Measurements from ENCODE around the gene PPM1G.
A peak's percentile ranks its signal among the peaks of the same experiment; 100 is the strongest.

The PPM1G gene

DNA sequence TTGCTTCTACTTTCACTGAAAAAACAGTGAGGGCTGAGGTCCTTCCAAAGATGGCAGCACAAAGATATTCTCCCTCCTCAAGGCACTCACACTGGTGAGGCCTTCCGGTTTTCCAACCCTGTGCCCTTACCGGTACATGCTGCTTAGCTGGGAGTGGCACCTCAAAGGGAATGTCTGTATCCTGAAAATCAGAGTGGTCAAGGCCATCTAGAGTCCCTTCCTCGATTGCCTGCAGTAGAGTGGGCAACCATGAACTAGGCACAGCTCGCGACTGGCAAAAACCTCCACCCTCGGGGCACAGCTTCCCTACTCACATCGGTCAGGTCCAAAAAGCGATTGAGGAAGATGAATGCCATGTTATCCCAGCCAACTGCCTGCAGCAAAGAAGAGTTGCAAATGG is 36.2 kb upstream of the PPM1G start:
- Histone ChIP-seq H3K27ac (ENCODE audit: low read depth, low read length) (no peak overlapping the region), H3K56ac (ENCODE audit: low read length) (no peak overlapping the region), H3K36me3 (ENCODE audit: control insufficient read depth, insufficient read depth, low read length) (peaks cover 5% of the 10 kb centered on the region), H3K4me3 (ENCODE audit: low read length) (no peak overlapping the region), H3K27me3 (ENCODE audit: insufficient read depth, low read length, poor library complexity) (no peaks in the 10 kb centered on the region), H3K23ac (ENCODE audit: low read length) (no peak overlapping the region), H3K4me1 (ENCODE audit: control insufficient read depth, low read depth, low read length) (peaks cover 3% of the 10 kb centered on the region), H2BK5ac (ENCODE audit: low read length) (no peak overlapping the region), H4K5ac (ENCODE audit: low read length) (no peak overlapping the region), H2AK5ac (ENCODE audit: low read length) (no peak overlapping the region), H3K4ac (ENCODE audit: low read depth, low read length) (no peak overlapping the region), H3K9ac (ENCODE audit: low read length) (no peak overlapping the region), H3K79me1 (ENCODE audit: low read length) (no peaks in the 10 kb centered on the region), H3K79me2 (ENCODE audit: control insufficient read depth, insufficient read depth, low read length) (no peaks in the 10 kb centered on the region), H2BK15ac (replicated peaks; ENCODE audit: low read depth) (no peak overlapping the region), H4K8ac (ENCODE audit: low read depth, low read length) (no peak overlapping the region), H2BK120ac (ENCODE audit: low read depth, low read length) (no peak overlapping the region), H3K18ac (ENCODE audit: low read length) (no peak overlapping the region), H3K4me2 (ENCODE audit: low read length) (no peak overlapping the region)
- no peak for DNase-seq
- no CpG with 5 or more reads among the region's 8 CpGs for whole genome bisulfite sequencing (ENCODE audit: extremely low coverage, insufficient coverage, low lambda C conversion rate)

DNA sequence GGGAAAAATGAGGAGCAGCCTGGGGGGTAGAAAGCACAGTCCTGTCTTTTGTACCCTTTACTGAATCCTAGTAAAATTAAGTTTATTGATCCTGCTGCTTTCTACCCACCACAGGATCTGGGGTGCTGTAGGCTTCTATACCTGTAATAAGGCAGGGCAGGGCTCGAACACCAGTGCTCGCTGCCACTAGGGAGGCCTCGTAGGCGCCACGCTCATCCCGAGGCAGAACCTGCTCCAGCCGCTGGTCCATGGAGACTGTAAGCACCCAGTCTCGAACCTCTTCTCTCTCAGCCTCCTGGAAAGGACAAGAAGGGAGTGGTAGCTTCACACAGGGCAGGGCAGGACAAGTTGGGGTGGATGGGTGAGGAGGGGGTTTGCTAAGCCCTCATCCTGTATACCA is 35.8 kb upstream of the PPM1G start:
- Histone ChIP-seq H3K4me3 (ENCODE audit: low read length) (no peak overlapping the region), H3K36me3 (ENCODE audit: control insufficient read depth, insufficient read depth, low read length) (peaks cover 7% of the 10 kb centered on the region), H3K79me2 (ENCODE audit: control insufficient read depth, insufficient read depth, low read length) (no peaks in the 10 kb centered on the region), H3K4ac (ENCODE audit: low read depth, low read length) (no peak overlapping the region), H3K9ac (ENCODE audit: low read length) (no peak overlapping the region), H4K5ac (ENCODE audit: low read length) (no peak overlapping the region), H4K8ac (ENCODE audit: low read depth, low read length) (no peak overlapping the region), H3K4me1 (ENCODE audit: control insufficient read depth, low read depth, low read length) (peaks cover 3% of the 10 kb centered on the region), H2BK120ac (ENCODE audit: low read depth, low read length) (no peak overlapping the region), H2AK5ac (ENCODE audit: low read length) (no peak overlapping the region), H2BK15ac (replicated peaks; ENCODE audit: low read depth) (no peak overlapping the region), H3K27ac (ENCODE audit: low read depth, low read length) (no peak overlapping the region), H3K79me1 (ENCODE audit: low read length) (no peaks in the 10 kb centered on the region), H3K23ac (ENCODE audit: low read length) (no peak overlapping the region), H3K56ac (ENCODE audit: low read length) (no peak overlapping the region), H2BK5ac (ENCODE audit: low read length) (no peak overlapping the region), H3K4me2 (ENCODE audit: low read length) (no peak overlapping the region), H3K27me3 (ENCODE audit: insufficient read depth, low read length, poor library complexity) (no peaks in the 10 kb centered on the region), H3K18ac (ENCODE audit: low read length) (no peak overlapping the region)
- DNase-seq, result no peak
- no CpG with 5 or more reads among the region's 8 CpGs for WGBS (ENCODE audit: extremely low coverage, insufficient coverage, low lambda C conversion rate)

DNA sequence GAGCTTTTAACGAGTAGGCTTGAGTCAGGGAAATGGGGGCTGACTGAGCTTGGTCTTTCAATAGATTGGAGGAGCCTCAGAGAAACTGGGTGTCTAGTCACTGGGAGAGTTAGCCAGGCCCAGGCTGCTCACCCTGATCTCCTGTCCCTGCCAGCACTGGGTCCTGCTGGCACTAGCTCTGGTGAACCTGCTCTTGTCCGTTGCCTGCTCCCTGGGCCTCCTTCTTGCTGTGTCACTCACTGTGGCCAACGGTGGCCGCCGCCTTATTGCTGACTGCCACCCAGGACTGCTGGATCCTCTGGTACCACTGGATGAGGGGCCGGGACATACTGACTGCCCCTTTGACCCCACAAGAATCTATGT is 33.5 kb upstream of the PPM1G start:
- Histone ChIP-seq H3K79me2 (ENCODE audit: control insufficient read depth, insufficient read depth, low read length) (no peaks in the 10 kb centered on the region), H3K18ac (ENCODE audit: low read length) (peak overlapping the region; percentile 7), H4K8ac (ENCODE audit: low read depth, low read length) (no peak overlapping the region), H3K79me1 (ENCODE audit: low read length) (no peaks in the 10 kb centered on the region), H3K23ac (ENCODE audit: low read length) (peak overlapping the region; percentile 56), H3K4me2 (ENCODE audit: low read length) (peak overlapping the region; percentile 81), H3K36me3 (ENCODE audit: control insufficient read depth, insufficient read depth, low read length) (peaks cover 9% of the 10 kb centered on the region), H3K4ac (ENCODE audit: low read depth, low read length) (peak overlapping the region; percentile 74), H3K27ac (ENCODE audit: low read depth, low read length) (no peak overlapping the region), H3K4me1 (ENCODE audit: control insufficient read depth, low read depth, low read length) (peaks cover 3% of the 10 kb centered on the region), H3K9ac (ENCODE audit: low read length) (peak overlapping the region; percentile 85), H3K56ac (ENCODE audit: low read length) (peak overlapping the region; percentile 95), H2BK5ac (ENCODE audit: low read length) (no peak overlapping the region), H2AK5ac (ENCODE audit: low read length) (no peak overlapping the region), H4K5ac (ENCODE audit: low read length) (no peak overlapping the region), H2BK120ac (ENCODE audit: low read depth, low read length) (no peak overlapping the region), H3K4me3 (ENCODE audit: low read length) (peak overlapping the region; percentile 53), H3K27me3 (ENCODE audit: insufficient read depth, low read length, poor library complexity) (no peaks in the 10 kb centered on the region), H2BK15ac (replicated peaks; ENCODE audit: low read depth) (no peak overlapping the region)
- DNase-seq, result no peak
- WGBS (ENCODE audit: extremely low coverage, insufficient coverage, low lambda C conversion rate), result no CpG with 5 or more reads among the region's 6 CpGs

DNA sequence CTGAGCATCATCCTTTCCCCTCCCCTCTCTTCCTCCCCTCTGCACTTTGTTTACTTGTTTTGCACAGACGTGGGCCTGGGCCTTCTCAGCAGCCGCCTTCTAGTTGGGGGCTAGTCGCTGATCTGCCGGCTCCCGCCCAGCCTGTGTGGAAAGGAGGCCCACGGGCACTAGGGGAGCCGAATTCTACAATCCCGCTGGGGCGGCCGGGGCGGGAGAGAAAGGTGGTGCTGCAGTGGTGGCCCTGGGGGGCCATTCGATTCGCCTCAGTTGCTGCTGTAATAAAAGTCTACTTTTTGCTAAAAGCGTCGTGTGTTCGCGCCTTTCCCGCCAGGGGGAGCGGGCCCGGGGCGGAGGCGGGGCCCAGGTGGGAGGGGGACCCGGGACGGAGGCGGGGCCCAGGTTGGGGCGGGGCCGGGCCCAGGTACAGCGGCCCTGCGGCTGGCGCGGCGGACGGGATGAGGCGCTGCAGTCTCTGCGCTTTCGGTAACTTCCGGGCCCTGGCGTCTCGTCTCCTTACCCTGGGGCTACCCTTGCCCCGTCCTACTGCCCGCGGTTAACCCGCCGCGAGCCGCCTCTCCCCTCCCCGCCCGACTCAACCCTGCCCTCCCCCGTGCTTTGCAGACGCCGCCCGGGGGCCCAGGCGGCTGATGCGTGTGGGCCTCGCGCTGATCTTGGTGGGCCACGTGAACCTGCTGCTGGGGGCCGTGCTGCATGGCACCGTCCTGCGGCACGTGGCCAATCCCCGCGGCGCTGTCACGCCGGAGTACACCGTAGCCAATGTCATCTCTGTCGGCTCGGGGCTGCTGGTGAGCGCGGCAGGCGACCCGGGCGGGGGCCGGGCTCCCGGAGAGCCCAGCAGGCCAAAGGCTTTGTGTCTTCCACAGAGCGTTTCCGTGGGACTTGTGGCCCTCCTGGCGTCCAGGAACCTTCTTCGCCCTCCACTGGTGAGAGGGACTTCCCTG is 32.8 kb upstream of the PPM1G start, which contains the start of gene KRTCAP3:
Gene KRTCAP3 (plus strand): TSS at position 424 of the 962 bp plus-strand sequence. CDS start 32 bp downstream, at position 456.
- Histone ChIP-seq H4K5ac (ENCODE audit: low read length) (no peak within 1 kb of the TSS), H3K4ac (ENCODE audit: low read depth, low read length) (peak within 1 kb of the TSS; percentile 74), H3K27ac (ENCODE audit: low read depth, low read length) (no peak within 1 kb of the TSS), H3K4me3 (ENCODE audit: low read length) (peak within 1 kb of the TSS; percentile 53), H3K36me3 (ENCODE audit: control insufficient read depth, insufficient read depth, low read length) (peaks cover 9% of the 10 kb centered on the region), H3K23ac (ENCODE audit: low read length) (peak within 1 kb of the TSS; percentile 56), H3K79me2 (ENCODE audit: control insufficient read depth, insufficient read depth, low read length) (no peaks in the 10 kb centered on the region), H4K8ac (ENCODE audit: low read depth, low read length) (no peak within 1 kb of the TSS), H3K18ac (ENCODE audit: low read length) (peak within 1 kb of the TSS; percentile 7), H3K4me2 (ENCODE audit: low read length) (peak within 1 kb of the TSS; percentile 81), H3K9ac (ENCODE audit: low read length) (peak within 1 kb of the TSS; percentile 85), H2BK15ac (replicated peaks; ENCODE audit: low read depth) (no peak within 1 kb of the TSS), H2AK5ac (ENCODE audit: low read length) (no peak within 1 kb of the TSS), H3K79me1 (ENCODE audit: low read length) (no peaks in the 10 kb centered on the region), H3K56ac (ENCODE audit: low read length) (peak within 1 kb of the TSS; percentile 95), H3K4me1 (ENCODE audit: control insufficient read depth, low read depth, low read length) (peaks cover 3% of the 10 kb centered on the region), H3K27me3 (ENCODE audit: insufficient read depth, low read length, poor library complexity) (no peaks in the 10 kb centered on the region), H2BK120ac (ENCODE audit: low read depth, low read length) (no peak within 1 kb of the TSS), H2BK5ac (ENCODE audit: low read length) (no peak within 1 kb of the TSS)
- WGBS (ENCODE audit: extremely low coverage, insufficient coverage, low lambda C conversion rate), result no CpG with 5 or more reads among the region's 80 CpGs
- peak; percentile 94 for DNase-seq

DNA sequence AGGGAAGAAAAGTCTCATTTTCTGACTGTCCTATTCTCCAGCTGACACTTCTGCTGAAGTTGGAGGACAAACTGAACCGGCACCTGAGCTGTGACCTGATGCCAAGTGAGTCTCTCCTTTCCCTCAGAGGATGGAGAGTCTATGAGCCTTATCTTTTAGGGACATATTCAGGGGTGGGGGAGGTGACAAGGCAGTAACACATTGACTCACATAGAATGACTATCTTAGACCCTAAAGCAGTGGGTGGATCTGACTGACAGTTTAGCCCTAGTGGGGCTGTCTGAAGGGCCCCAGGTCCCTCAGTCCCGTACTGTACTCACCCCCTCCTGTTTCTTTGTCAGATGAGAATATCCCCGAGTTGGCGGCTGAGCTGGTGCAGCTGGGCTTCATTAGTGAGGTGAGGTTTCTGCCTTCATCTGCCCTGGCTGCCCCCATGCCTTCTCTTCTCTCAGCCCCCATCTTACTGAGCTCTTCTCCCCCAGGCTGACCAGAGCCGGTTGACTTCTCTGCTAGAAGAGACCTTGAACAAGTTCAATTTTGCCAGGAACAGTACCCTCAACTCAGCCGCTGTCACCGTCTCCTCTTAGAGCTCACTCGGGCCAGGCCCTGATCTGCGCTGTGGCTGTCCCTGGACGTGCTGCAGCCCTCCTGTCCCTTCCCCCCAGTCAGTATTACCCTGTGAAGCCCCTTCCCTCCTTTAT is 32.0 kb upstream of the PPM1G start:
- no peaks in the 10 kb centered on the region for H3K79me2 ChIP-seq (ENCODE audit: control insufficient read depth, insufficient read depth, low read length)
- H3K4me1 ChIP-seq (ENCODE audit: control insufficient read depth, low read depth, low read length), result peaks cover 3% of the 10 kb centered on the region
- H2BK5ac ChIP-seq (ENCODE audit: low read length), result no peak overlapping the region
- H3K18ac ChIP-seq (ENCODE audit: low read length), result no peak overlapping the region
- peak overlapping the region; percentile 40 for H3K9ac ChIP-seq (ENCODE audit: low read length)
- DNase-seq, result no peak
- H3K27ac ChIP-seq (ENCODE audit: low read depth, low read length), result no peak overlapping the region
- H3K4ac ChIP-seq (ENCODE audit: low read depth, low read length), result no peak overlapping the region
- H4K5ac ChIP-seq (ENCODE audit: low read length), result no peak overlapping the region
- H2BK15ac ChIP-seq (replicated peaks; ENCODE audit: low read depth), result no peak overlapping the region
- no peak overlapping the region for H2AK5ac ChIP-seq (ENCODE audit: low read length)
- H3K36me3 ChIP-seq (ENCODE audit: control insufficient read depth, insufficient read depth, low read length), result peaks cover 9% of the 10 kb centered on the region
- no peak overlapping the region for H3K23ac ChIP-seq (ENCODE audit: low read length)
- H2BK120ac ChIP-seq (ENCODE audit: low read depth, low read length), result no peak overlapping the region
- no peaks in the 10 kb centered on the region for H3K27me3 ChIP-seq (ENCODE audit: insufficient read depth, low read length, poor library complexity)
- H3K79me1 ChIP-seq (ENCODE audit: low read length), result no peaks in the 10 kb centered on the region
- no peak overlapping the region for H4K8ac ChIP-seq (ENCODE audit: low read depth, low read length)
- no CpG with 5 or more reads among the region's 10 CpGs for WGBS (ENCODE audit: extremely low coverage, insufficient coverage, low lambda C conversion rate)
- H3K4me2 ChIP-seq (ENCODE audit: low read length), result no peak overlapping the region
- H3K4me3 ChIP-seq (ENCODE audit: low read length), result no peak overlapping the region
- H3K56ac ChIP-seq (ENCODE audit: low read length), result peak overlapping the region; percentile 83

All from mesendoderm (in vitro differentiated cells).